Astrocyte of the cerebellum (primary cell): ENCODE measurements around the gene SERPINA9.

ENCODE experiments used
- DNase-seq: peaks from one replicate; pipeline ENCODE4 v3.0.0-alpha.2; 2011; ENCODE audit warnings: low read depth
- H3K4me3 ChIP-seq: 2 replicates; pipeline ENCODE4 v1.5.1; 2011; ENCODE audit warnings: mild to moderate bottlenecking, low read depth, low read length, moderate library complexity
- CTCF ChIP-seq: IDR thresholded peaks from 2 replicates; pipeline ENCODE4 v1.5.1; 2012; ENCODE audit warnings: low read length, low read depth, moderate library complexity, mild to moderate bottlenecking; ENCODE audit errors: missing control alignments
- in situ Hi-C: cut with HindIII; loops from 2 replicates; pipeline ENCODE4 v1.10.0; 2017; ENCODE audit warnings: low sequenced_read_pairs

The SERPINA9 gene

DNA sequence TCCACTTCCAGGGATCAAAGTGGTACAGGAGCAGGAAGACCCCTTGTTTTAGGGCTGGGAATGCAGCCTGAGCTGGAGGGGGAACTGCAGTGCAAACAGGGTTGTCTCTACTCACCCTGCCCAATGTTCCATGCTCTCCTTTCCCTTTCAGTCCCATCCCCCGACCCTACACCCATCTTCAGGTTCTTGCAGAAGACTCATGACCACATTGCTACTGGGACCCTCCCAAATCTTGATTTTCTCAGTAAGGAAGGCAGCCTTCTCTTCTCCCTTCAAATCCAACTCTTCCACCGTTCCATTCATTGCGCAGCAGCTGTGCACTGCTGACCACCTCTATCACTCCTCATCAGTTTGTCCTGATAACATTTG lies 25.3 kb downstream of the SERPINA9 start:
- H3K4me3 ChIP-seq, result no peak overlapping the region
- no peak for DNase-seq
- no peak for TF ChIP-seq CTCF
- in situ Hi-C loops, result no loop called here

DNA sequence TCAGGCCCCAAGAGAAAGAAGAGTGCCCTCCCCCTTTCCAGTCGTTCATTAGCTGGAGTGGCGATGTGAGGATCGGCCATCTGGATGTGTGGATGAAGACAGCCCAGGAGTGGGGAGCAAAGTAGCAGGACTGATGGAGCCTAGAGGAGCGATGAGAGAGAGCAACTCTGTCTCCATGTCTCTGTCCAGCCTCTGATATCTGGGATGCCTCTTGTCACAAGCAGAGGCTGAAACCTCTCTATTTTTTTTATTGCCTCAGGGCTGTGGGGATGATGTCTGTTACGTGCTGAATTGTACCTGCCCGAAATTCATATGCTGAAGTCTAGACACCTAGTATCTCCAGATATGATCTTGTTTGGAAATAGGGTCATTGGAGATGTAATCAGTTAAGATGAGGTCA lies 26.1 kb downstream of the SERPINA9 start:
- no peak for DNase-seq
- no peak overlapping the region for H3K4me3 ChIP-seq
- TF ChIP-seq CTCF, result no peak
- in situ Hi-C loops, result no loop called here

- DNase-seq, result no peak
- in situ Hi-C loops, result no loop called here
- TF ChIP-seq CTCF, result no peak
- H3K4me3 ChIP-seq, result no peak overlapping the region
These were observed 27.8 kb downstream of the SERPINA9 start for GRCh38 chr14:94448071-94448808.

GRCh38 chr14:94447206-94447605 lies 28.8 kb downstream of the SERPINA9 start:
- DNase-seq, result no peak
- no peak overlapping the region for H3K4me3 ChIP-seq
- in situ Hi-C loops, result no loop called here
- no peak for TF ChIP-seq CTCF

GRCh38 chr14:94446126-94446525 lies 29.9 kb downstream of the SERPINA9 start:
- DNase-seq, result no peak
- no peak for TF ChIP-seq CTCF
- no peak overlapping the region for H3K4me3 ChIP-seq
- in situ Hi-C loops, result no loop called here

GRCh38 chr14:94445003-94445402 lies 31.0 kb downstream of the SERPINA9 start:
- in situ Hi-C loops, result no loop called here
- H3K4me3 ChIP-seq, result no peak overlapping the region

More at GRCh38 chr14:94445003-94445402, 31.0 kb downstream of the SERPINA9 start:
- TF ChIP-seq CTCF, result no peak
- DNase-seq, result no peak
